Measurements from ENCODE around the gene PSG5.
"Not testable (repeated sequence)": the region's sequence is repeated elsewhere in the genome, so short reads cannot be mapped to it uniquely, and the experiment has no call there.

Gene PSG5

GRCh38 chr19:43152214-43152613 is 34.1 kb downstream of the PSG5 start:
- in situ Hi-C loops (cut with MboI; ENCODE audit: low pct_unique_long_range_greater_than_20kb, low sequenced_read_pairs, unreplicated experiment) = no loop called here
- DNase-seq (ENCODE audit: low spot score) = no peak
- TF ChIP-seq CTCF (IDR thresholded peaks at IDR 0.05; ENCODE audit: extremely low read depth, insufficient read depth, missing control alignments) = no peak

- in situ Hi-C loops (cut with MboI; ENCODE audit: low pct_unique_long_range_greater_than_20kb, low sequenced_read_pairs, unreplicated experiment); DNase-seq (ENCODE audit: low spot score): not testable (repeated sequence)
These were observed 36.5 kb downstream of the PSG5 start for GRCh38 chr19:43149788-43150187.

GRCh38 chr19:43148233-43148632 is 38.1 kb downstream of the PSG5 start:
- DNase-seq (ENCODE audit: low spot score) = no peak
- in situ Hi-C loops (cut with MboI; ENCODE audit: low pct_unique_long_range_greater_than_20kb, low sequenced_read_pairs, unreplicated experiment) = no loop called here
- TF ChIP-seq CTCF (IDR thresholded peaks at IDR 0.05; ENCODE audit: extremely low read depth, insufficient read depth, missing control alignments) = no peak

- not testable (repeated sequence) for DNase-seq (ENCODE audit: low spot score)
These were observed 44.6 kb downstream of the PSG5 start for GRCh38 chr19:43141763-43142162.

GRCh38 chr19:43132696-43133095 is 53.6 kb downstream of the PSG5 start:
- DNase-seq (ENCODE audit: low spot score) = no peak
- in situ Hi-C loops (cut with MboI; ENCODE audit: low pct_unique_long_range_greater_than_20kb, low sequenced_read_pairs, unreplicated experiment) = no loop called here
- TF ChIP-seq CTCF (IDR thresholded peaks at IDR 0.05; ENCODE audit: extremely low read depth, insufficient read depth, missing control alignments) = no peak

More at GRCh38 chr19:43141763-43142162, 44.6 kb downstream of the PSG5 start:
- in situ Hi-C loops (cut with MboI; ENCODE audit: low pct_unique_long_range_greater_than_20kb, low sequenced_read_pairs, unreplicated experiment) = not testable (repeated sequence)

- in situ Hi-C loops (cut with MboI; ENCODE audit: low pct_unique_long_range_greater_than_20kb, low sequenced_read_pairs, unreplicated experiment); DNase-seq (ENCODE audit: low spot score): not testable (repeated sequence)
These were observed 55.0 kb downstream of the PSG5 start for GRCh38 chr19:43131281-43131842.

- DNase-seq (ENCODE audit: low spot score); in situ Hi-C loops (cut with MboI; ENCODE audit: low pct_unique_long_range_greater_than_20kb, low sequenced_read_pairs, unreplicated experiment): not testable (repeated sequence)
These were observed 57.1 kb downstream of the PSG5 start for GRCh38 chr19:43129197-43129596.

- in situ Hi-C loops (cut with MboI; ENCODE audit: low pct_unique_long_range_greater_than_20kb, low sequenced_read_pairs, unreplicated experiment); DNase-seq (ENCODE audit: low spot score): not testable (repeated sequence)
These were observed 59.0 kb downstream of the PSG5 start for GRCh38 chr19:43127336-43127735.

- TF ChIP-seq CTCF (IDR thresholded peaks at IDR 0.05; ENCODE audit: extremely low read depth, insufficient read depth, missing control alignments) = no peak
- in situ Hi-C loops (cut with MboI; ENCODE audit: low pct_unique_long_range_greater_than_20kb, low sequenced_read_pairs, unreplicated experiment) = no loop called here
- DNase-seq (ENCODE audit: low spot score) = no peak
These were observed 59.6 kb downstream of the PSG5 start for GRCh38 chr19:43126720-43127119.
